Muscle layer of duodenum (tissue), 2 donors: Measurements from ENCODE around the gene CRACR2A.

Experiments used
- H3K27ac ChIP-seq: one replicate; pipeline ENCODE4 v1.7.0; 2013; ENCODE audit warnings: mild to moderate bottlenecking, low read length
- H3K27me3 ChIP-seq: one replicate; pipeline ENCODE4 v1.7.0; 2013; ENCODE audit warnings: low read depth, mild to moderate bottlenecking, control low read depth, low read length
- H3K36me3 ChIP-seq, 2 donors: one replicate each; pipeline ENCODE4 v1.7.0; 2013; ENCODE audit warnings: low read length in 2 of 2, control low read depth in 1 of 2, mild to moderate bottlenecking in 1 of 2; ENCODE audit not compliant: insufficient read depth in 2 of 2, control insufficient read depth in 1 of 2
- H3K4me1 ChIP-seq, 2 donors: one replicate each; pipeline ENCODE4 v1.7.0; 2013; ENCODE audit warnings: low read length in 2 of 2, mild to moderate bottlenecking in 2 of 2, control low read depth in 1 of 2, moderate library complexity in 1 of 2; ENCODE audit not compliant: insufficient read depth in 2 of 2, control insufficient read depth in 1 of 2
- H3K4me3 ChIP-seq, 2 donors: one replicate each; pipeline ENCODE4 v1.7.0; 2013; ENCODE audit warnings: low read length in 2 of 2, low read depth in 1 of 2, mild to moderate bottlenecking in 1 of 2
- H3K9me3 ChIP-seq, 2 donors: one replicate each; pipeline ENCODE4 v1.7.0; 2013; ENCODE audit warnings: low read length in 2 of 2, control low read depth in 1 of 2, mild to moderate bottlenecking in 1 of 2; ENCODE audit not compliant: control insufficient read depth in 1 of 2
- donor health status: healthy.

Gene CRACR2A

GRCh38 chr12:3722368-3722767 lies 30.5 kb downstream of the CRACR2A start:
- Histone ChIP-seq H3K9me3 (no peaks in the 10 kb centered on the region), H3K27me3 (no peaks in the 10 kb centered on the region), H3K4me3 (no peak overlapping the region), H3K36me3 (no peaks in the 10 kb centered on the region), H3K4me1 (peaks cover 0 to 14% of the 10 kb centered on the region in 2 donors), H3K27ac (no peak overlapping the region)

GRCh38 chr12:3720772-3721171 lies 32.1 kb downstream of the CRACR2A start:
- peaks cover 0 to 13% of the 10 kb centered on the region in 2 donors for H3K4me1 ChIP-seq
- H3K9me3 ChIP-seq, result no peaks in the 10 kb centered on the region
- no peak overlapping the region for H3K4me3 ChIP-seq
- H3K36me3 ChIP-seq, result no peaks in the 10 kb centered on the region
- no peak overlapping the region for H3K27ac ChIP-seq
- no peaks in the 10 kb centered on the region for H3K27me3 ChIP-seq

DNA sequence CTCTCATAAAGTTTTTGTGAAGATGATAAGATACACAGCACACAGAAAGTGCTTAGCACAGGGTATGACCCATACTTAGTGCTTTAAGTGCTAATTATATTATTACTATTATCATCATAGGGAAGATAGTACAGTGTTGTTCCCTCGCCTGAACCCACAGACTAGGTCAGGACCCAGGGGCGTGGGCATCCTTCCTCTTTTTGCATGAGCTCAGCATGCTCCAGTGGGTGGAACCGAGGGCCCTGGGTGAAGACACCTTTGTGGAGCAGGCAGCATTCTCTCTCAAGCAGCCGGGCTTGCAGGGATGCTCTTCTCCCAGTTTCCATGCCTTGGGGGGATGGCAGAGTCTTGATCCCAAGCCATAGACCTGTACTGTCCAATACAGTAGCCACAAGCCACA lies 34.8 kb downstream of the CRACR2A start:
- Histone ChIP-seq H3K27ac (no peak overlapping the region), H3K36me3 (no peaks in the 10 kb centered on the region), H3K4me3 (no peak overlapping the region), H3K4me1 (no peaks in the 10 kb centered on the region), H3K27me3 (no peaks in the 10 kb centered on the region), H3K9me3 (no peaks in the 10 kb centered on the region)

DNA sequence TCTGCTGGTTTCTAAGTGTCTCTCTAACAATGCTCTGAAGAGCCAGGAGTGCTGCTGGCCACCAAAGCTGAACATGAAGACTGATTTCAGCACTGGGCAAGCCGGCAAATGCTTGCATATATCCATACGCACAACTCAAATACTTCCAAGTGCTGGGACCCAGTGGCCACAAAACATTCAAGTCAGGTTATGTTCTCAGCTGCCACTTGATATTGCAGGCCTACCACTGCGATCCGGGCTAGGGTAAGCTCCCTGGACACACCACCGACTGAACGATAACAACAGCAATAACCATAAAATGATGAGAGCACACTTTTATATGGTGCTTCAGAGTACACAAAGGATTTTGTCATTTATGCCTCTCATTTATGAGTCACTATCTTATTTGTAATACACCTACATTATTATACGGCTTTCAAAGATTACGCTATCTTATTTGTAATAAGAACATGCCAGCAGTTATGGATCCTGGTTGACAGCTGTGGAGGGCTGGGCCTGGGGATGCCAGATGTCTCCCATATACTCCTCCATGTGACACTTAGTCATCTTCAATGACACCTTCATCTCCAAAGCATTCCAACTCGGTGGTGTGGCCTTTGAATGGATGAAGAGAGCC lies 35.5 kb downstream of the CRACR2A start:
- Histone ChIP-seq H3K27ac (no peak overlapping the region), H3K36me3 (no peaks in the 10 kb centered on the region), H3K4me1 (no peaks in the 10 kb centered on the region), H3K4me3 (no peak overlapping the region), H3K27me3 (no peaks in the 10 kb centered on the region), H3K9me3 (no peaks in the 10 kb centered on the region)

- H3K4me3 ChIP-seq, result no peak overlapping the region
- H3K36me3 ChIP-seq, result no peaks in the 10 kb centered on the region
- H3K4me1 ChIP-seq, result no peaks in the 10 kb centered on the region
- H3K9me3 ChIP-seq, result no peaks in the 10 kb centered on the region
- no peaks in the 10 kb centered on the region for H3K27me3 ChIP-seq
- H3K27ac ChIP-seq, result no peak overlapping the region
Observed at GRCh38 chr12:3715999-3716398, 36.9 kb downstream of the CRACR2A start.

- no peaks in the 10 kb centered on the region for H3K9me3 ChIP-seq
- no peak overlapping the region for H3K4me3 ChIP-seq
- H3K27ac ChIP-seq, result no peak overlapping the region
- no peaks in the 10 kb centered on the region for H3K4me1 ChIP-seq
- H3K27me3 ChIP-seq, result no peaks in the 10 kb centered on the region
- H3K36me3 ChIP-seq, result no peaks in the 10 kb centered on the region
Observed at GRCh38 chr12:3713947-3714346, 39.0 kb downstream of the CRACR2A start.

DNA sequence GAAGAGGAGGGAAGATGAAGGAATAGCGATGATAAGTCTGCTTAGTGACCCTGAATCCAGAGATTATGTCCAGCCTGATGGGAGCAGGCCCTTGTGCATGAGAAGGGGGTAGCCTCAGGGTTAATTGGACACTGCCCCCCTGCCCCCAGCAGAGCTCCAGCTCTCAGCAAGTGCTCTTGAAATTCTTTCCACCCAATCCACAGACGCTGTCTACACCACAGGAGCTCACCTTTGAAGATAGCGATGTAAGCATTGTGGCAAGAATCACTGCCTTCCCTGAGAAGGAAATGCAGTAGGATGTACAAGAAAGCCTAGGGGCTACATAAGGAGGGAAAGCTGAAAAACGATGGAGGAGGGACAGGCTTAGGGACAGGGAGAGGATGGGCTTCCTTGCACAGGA lies 39.4 kb downstream of the CRACR2A start:
- H3K36me3 ChIP-seq, result no peaks in the 10 kb centered on the region
- no peak overlapping the region for H3K27ac ChIP-seq
- no peaks in the 10 kb centered on the region for H3K4me1 ChIP-seq
- no peaks in the 10 kb centered on the region for H3K27me3 ChIP-seq
- no peak overlapping the region for H3K4me3 ChIP-seq
- H3K9me3 ChIP-seq, result no peaks in the 10 kb centered on the region

GRCh38 chr12:3712209-3712992 lies 40.5 kb downstream of the CRACR2A start:
- Histone ChIP-seq H3K4me1 (no peaks in the 10 kb centered on the region), H3K9me3 (no peaks in the 10 kb centered on the region), H3K27me3 (no peaks in the 10 kb centered on the region), H3K27ac (no peak overlapping the region), H3K36me3 (no peaks in the 10 kb centered on the region), H3K4me3 (no peak overlapping the region)

DNA sequence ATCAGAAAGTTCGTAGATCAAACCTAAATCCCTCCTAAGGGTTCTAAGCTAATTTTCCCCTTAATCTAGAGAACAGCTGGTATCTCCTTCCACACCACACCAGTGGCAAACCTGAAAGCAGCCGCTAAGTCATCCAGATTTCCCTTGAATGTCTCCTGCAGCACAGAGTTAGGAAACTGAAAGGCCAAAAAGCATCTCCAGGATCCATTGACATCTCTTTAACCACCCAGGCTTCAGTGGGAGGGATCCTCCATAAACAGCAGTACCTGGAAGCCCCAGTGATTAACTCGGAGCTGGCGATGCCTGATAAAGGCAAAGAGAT lies 47.6 kb downstream of the CRACR2A start:
- Histone ChIP-seq H3K4me3 (peak overlapping the region in 1 of 2 donors; percentile 40), H3K36me3 (no peaks in the 10 kb centered on the region), H3K9me3 (no peaks in the 10 kb centered on the region), H3K27me3 (no peaks in the 10 kb centered on the region), H3K27ac (peak overlapping the region; percentile 83), H3K4me1 (peaks cover 4 to 11% of the 10 kb centered on the region in 2 donors)

DNA sequence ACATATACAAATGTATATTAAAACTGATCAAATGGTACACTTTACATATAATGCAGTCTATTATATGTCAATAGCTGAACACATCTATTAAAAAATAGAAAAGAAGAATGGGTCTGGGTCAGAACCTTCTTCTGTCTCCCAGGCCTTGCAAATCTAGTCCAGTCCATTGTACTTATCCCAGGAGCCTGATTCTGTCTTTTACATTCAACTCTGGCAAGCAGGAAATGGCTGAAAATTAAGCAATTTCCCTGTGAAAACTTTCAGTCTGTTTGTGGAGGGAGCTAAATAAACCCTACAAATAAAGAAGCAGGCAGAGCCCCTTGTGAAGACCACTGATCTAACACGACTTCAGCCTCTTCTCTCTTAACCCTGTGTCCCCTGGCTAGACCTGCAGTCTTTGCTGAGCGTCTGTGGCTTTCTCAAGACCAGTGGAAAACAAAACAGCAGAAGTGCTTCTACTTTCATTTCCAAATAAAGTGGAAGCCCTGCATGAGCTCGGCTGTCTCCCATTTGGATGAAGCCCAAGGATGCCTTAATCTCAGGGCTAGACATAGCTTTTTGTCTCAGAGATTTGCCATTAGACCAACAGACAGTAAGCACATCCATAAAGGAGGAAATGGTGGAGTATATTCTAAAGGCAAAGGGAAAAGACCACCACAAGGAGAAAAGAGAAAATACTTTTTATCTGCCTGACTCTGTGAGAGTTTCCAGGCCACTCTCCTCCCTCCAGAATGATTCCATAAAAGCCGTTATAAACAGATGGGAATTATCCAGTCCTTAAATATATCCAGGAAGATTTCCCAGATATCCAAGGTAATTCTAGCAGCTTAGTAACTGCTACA lies 48.2 kb downstream of the CRACR2A start:
- Histone ChIP-seq H3K36me3 (no peaks in the 10 kb centered on the region), H3K27me3 (no peaks in the 10 kb centered on the region), H3K4me3 (peak overlapping the region in 1 of 2 donors; percentile 40), H3K9me3 (no peaks in the 10 kb centered on the region), H3K4me1 (peaks cover 4 to 11% of the 10 kb centered on the region in 2 donors), H3K27ac (peak overlapping the region; percentile 83)

- H3K9me3 ChIP-seq, result no peaks in the 10 kb centered on the region
- H3K4me1 ChIP-seq, result peaks cover 4 to 11% of the 10 kb centered on the region in 2 donors
- H3K4me3 ChIP-seq, result no peak overlapping the region
- H3K27ac ChIP-seq, result no peak overlapping the region
- H3K36me3 ChIP-seq, result no peaks in the 10 kb centered on the region
- H3K27me3 ChIP-seq, result no peaks in the 10 kb centered on the region
Observed at GRCh38 chr12:3700861-3701260, 52.0 kb downstream of the CRACR2A start.
